IMR-90 (cell line): ENCODE results near the gene MAP6. TPM values are rescaled to one million over a fixed set of nuclear protein-coding genes. Genes with fewer than 3 reads are reported as not detected.

ENCODE experiments used
- ATAC-seq: fragments of 200-7000 bp; cut with Tn5 transposase; 2 replicates; pipeline ENCODE4 v1.9.1; 2020; ENCODE audit warnings: low read depth, mild to moderate bottlenecking, moderate library complexity
- BruUV-seq: library from RNA; stranded (reverse); fragments of 400-500 nt; replicated peaks from 2 replicates; lab custom pipeline; 2021; lab: Mats Ljungman, UMichigan
- CTCF ChIA-PET: fragments of 300-600 bp; formaldehyde crosslinking; extraction: SDS; loops from one replicate; lab custom pipeline; 2021; ENCODE audit warnings: antibody characterized with exemption; lab: Yijun Ruan, JAX
- POLR2A ChIA-PET: fragments of 300-600 bp; sonication (Branson Sonifier 250); formaldehyde crosslinking; loops from one replicate; lab custom pipeline; 2022; ENCODE audit warnings: antibody characterized with exemption; ENCODE audit not compliant: unreplicated experiment; lab: Charles Lee
- DNase-seq: peaks from one replicate; pipeline ENCODE4 v3.0.0; 2013
- H2AFZ ChIP-seq: replicated peaks from 2 replicates; pipeline ENCODE3; 2013; ENCODE audit warnings: low read length, mild to moderate bottlenecking; ENCODE audit not compliant: poor library complexity
- H2AK5ac ChIP-seq: 2 replicates; pipeline ENCODE4 v1.6.1; 2013; ENCODE audit warnings: low read depth, low read length, inconsistent platforms
- H2AK9ac ChIP-seq: replicated peaks from 2 replicates; pipeline ENCODE3; 2013; ENCODE audit warnings: mild to moderate bottlenecking, low read depth, low read length, moderate library complexity; ENCODE audit not compliant: poor library complexity
- H2BK120ac ChIP-seq: 2 replicates; pipeline ENCODE4 v1.6.1; 2013; ENCODE audit warnings: low read depth, low read length, inconsistent platforms
- H2BK15ac ChIP-seq: 3 replicates; pipeline ENCODE4 v1.6.1; 2013; ENCODE audit warnings: low read depth, low read length, inconsistent platforms
- H2BK20ac ChIP-seq: 2 replicates; pipeline ENCODE4 v1.6.1; 2013; ENCODE audit warnings: low read depth, mild to moderate bottlenecking, inconsistent platforms, low read length, moderate library complexity
- H2BK5ac ChIP-seq: 2 replicates; pipeline ENCODE4 v1.6.1; 2013; ENCODE audit warnings: mild to moderate bottlenecking, low read depth, low read length, inconsistent platforms; ENCODE audit not compliant: poor library complexity, severe bottlenecking
- H3K14ac ChIP-seq: replicated peaks from 2 replicates; pipeline ENCODE4 v1.6.1; 2013; ENCODE audit warnings: low read depth, low read length, inconsistent platforms
- H3K18ac ChIP-seq: 2 replicates; pipeline ENCODE4 v1.6.1; 2013; ENCODE audit warnings: low read depth, low read length, control low read depth
- H3K23ac ChIP-seq: 2 replicates; pipeline ENCODE4 v1.6.1; 2013; ENCODE audit warnings: low read depth, low read length, inconsistent platforms
- H3K27ac ChIP-seq: 2 replicates; pipeline ENCODE4 v1.5.1; 2013; ENCODE audit warnings: mild to moderate bottlenecking, control low read depth, low read length; ENCODE audit not compliant: insufficient read depth
- H3K27me3 ChIP-seq: 2 replicates; pipeline ENCODE4 v1.6.1; 2013; ENCODE audit warnings: low read length; ENCODE audit not compliant: control insufficient read depth, insufficient read depth
- H3K36me3 ChIP-seq: 2 replicates; pipeline ENCODE4 v1.6.1; 2013; ENCODE audit warnings: low read length, mixed read lengths; ENCODE audit not compliant: control insufficient read depth, insufficient read depth
- H3K4ac ChIP-seq: 2 replicates; pipeline ENCODE4 v1.6.1; 2013; ENCODE audit warnings: low read depth, low read length, inconsistent platforms
- H3K4me1 ChIP-seq: 2 replicates; pipeline ENCODE4 v1.6.1; 2013; ENCODE audit warnings: low read length, mixed read lengths; ENCODE audit not compliant: control insufficient read depth, insufficient read depth
- H3K4me2 ChIP-seq: 2 replicates; pipeline ENCODE4 v1.6.1; 2013; ENCODE audit warnings: low read depth, mild to moderate bottlenecking, control low read depth, low read length, moderate library complexity
- H3K4me3 ChIP-seq: 2 replicates; pipeline ENCODE4 v1.5.1; 2013; ENCODE audit warnings: low read depth, mild to moderate bottlenecking, control low read depth, low read length, moderate library complexity; ENCODE audit not compliant: insufficient read depth
- H3K56ac ChIP-seq: 2 replicates; pipeline ENCODE4 v1.6.1; 2013; ENCODE audit warnings: low read length, inconsistent platforms; ENCODE audit not compliant: insufficient read depth; ENCODE audit errors: extremely low read depth
- H3K79me1 ChIP-seq, 2 experiments: 2 replicates each; pipeline ENCODE4 v1.6.1; 2013; ENCODE audit warnings: low read length in 2 of 2, inconsistent platforms in 1 of 2, low read depth in 1 of 2
- H3K9ac ChIP-seq: 2 replicates; pipeline ENCODE4 v1.6.1; 2013; ENCODE audit warnings: low read depth, low read length, control low read depth
- H3K9me1 ChIP-seq: 2 replicates; pipeline ENCODE4 v1.6.1; 2013; ENCODE audit warnings: low read length, inconsistent platforms; ENCODE audit not compliant: insufficient read depth
- H3K9me3 ChIP-seq: 2 replicates; pipeline ENCODE4 v1.6.1; 2013; ENCODE audit warnings: low read length; ENCODE audit not compliant: control insufficient read depth, insufficient read depth
- H4K20me1 ChIP-seq: 2 replicates; pipeline ENCODE4 v1.6.1; 2013; ENCODE audit warnings: low read length, inconsistent platforms; ENCODE audit not compliant: insufficient read depth
- H4K5ac ChIP-seq: 2 replicates; pipeline ENCODE4 v1.6.1; 2013; ENCODE audit warnings: mild to moderate bottlenecking, low read depth, low read length, control low read depth
- H4K8ac ChIP-seq, 2 experiments: 2 replicates each; pipeline ENCODE4 v1.6.1; 2013; ENCODE audit warnings: low read depth in 2 of 2, low read length in 2 of 2, control low read depth in 1 of 2, inconsistent platforms in 1 of 2
- H4K91ac ChIP-seq: 2 replicates; pipeline ENCODE4 v1.6.1; 2013; ENCODE audit warnings: low read depth, low read length, inconsistent platforms; ENCODE audit not compliant: insufficient read depth
- CEBPB ChIP-seq: IDR thresholded peaks from 2 replicates; pipeline ENCODE4 v1.6.1; 2012; ENCODE audit warnings: low read depth, low read length, improper control_type of control experiment
- MAZ ChIP-seq: IDR thresholded peaks from 2 replicates; pipeline ENCODE4 v1.6.1; 2012; ENCODE audit warnings: low read depth, mild to moderate bottlenecking, low read length, improper control_type of control experiment, moderate library complexity, borderline replicate concordance
- WGBS, 2 experiments: methylation state at CpG; one replicate each; pipeline versions ENCODE4 v1.1.5 to v1.1.7; 2013; ENCODE audit warnings: missing lambda C conversion rate in 2 of 2; ENCODE audit not compliant: insufficient read length in 1 of 2; ENCODE audit errors: extremely low coverage in 2 of 2; 5-methylcytosine and 5-hydroxymethylcytosine counted together
- dilution Hi-C: fragments of 300-500 bp; cut with HindIII; formaldehyde crosslinking; loops from one replicate; pipeline ENCODE4 v1.14.3; 2018; ENCODE audit warnings: low sequenced_read_pairs; ENCODE audit not compliant: unreplicated experiment
- in situ Hi-C: fragments of 300-500 bp; cut with MboI; formaldehyde crosslinking; loops from 3 replicates; pipeline ENCODE4 v1.14.3; 2019; ENCODE audit warnings: low sequenced_read_pairs, inconsistent platforms, mixed read lengths
- intact Hi-C: fragments of 100-400 bp; cut with micrococcal nuclease; formaldehyde crosslinking; loops from 2 replicates; pipeline ENCODE4 v1.10.0; 2022
- polyA plus RNA-seq, 3 experiments: library from polyadenylated mRNA; depleted of rRNA; stranded (reverse); fragments of >200 nt; gene quantifications; 2 replicates each; pipeline ENCODE4 v1.2.3, GENCODE V29; 2012; ENCODE audit warnings: low replicate concordance in 1 of 3
- total RNA-seq: library from RNA; depleted of rRNA; stranded (reverse); fragments of >200 nt; gene quantifications from 2 replicates; pipeline ENCODE4 v1.2.3, GENCODE V29; 2012

The MAP6 gene
- total and polyA plus RNA-seq, 2 of the 4 experiments (the other 2 are of a cell fraction): 3.0 to 3.4 TPM

DNA sequence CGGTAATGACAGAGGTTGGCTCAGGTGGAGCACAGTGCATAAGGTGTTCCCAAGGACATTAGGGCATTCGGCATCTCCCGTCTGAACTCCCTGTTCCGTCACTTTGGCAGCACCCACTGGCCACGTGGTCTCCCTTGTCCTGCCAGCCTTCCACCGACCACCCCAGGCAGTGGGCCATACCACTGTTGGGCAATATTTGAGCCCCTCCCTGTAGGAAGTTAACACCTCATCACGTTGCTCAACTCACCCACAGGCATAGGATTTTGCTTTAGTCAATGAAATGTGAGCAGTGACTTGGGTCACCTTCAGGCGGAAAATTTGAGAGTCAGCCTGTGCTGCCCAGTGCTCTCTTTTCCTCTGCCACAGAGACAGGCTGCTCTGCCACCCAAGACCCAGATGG, 62.7 kb downstream of the MAP6 start:
- Histone ChIP-seq H3K9ac (no peak overlapping the region), H2BK5ac (no peak overlapping the region), H3K27me3 (peaks cover 5% of the 10 kb centered on the region; the same call in 1 of the 2 replicates), H3K23ac (no peak overlapping the region), H2AK9ac (no peak overlapping the region), H3K4me2 (no peak overlapping the region), H3K79me1 (no peaks in the 10 kb centered on the region), H3K56ac (no peak overlapping the region), H4K91ac (no peak overlapping the region), H3K4me3 (no peak overlapping the region), H3K18ac (no peak overlapping the region), H3K4me1 (peaks cover 15% of the 10 kb centered on the region), H3K9me3 (no peaks in the 10 kb centered on the region), H3K9me1 (peaks cover 17% of the 10 kb centered on the region), H3K36me3 (no peaks in the 10 kb centered on the region), H4K5ac (no peak overlapping the region), H2AK5ac (peak overlapping the region; percentile 58; the same call in 1 of the 2 replicates), H3K14ac (no peak overlapping the region), H4K20me1 (no peaks in the 10 kb centered on the region), H2BK15ac (no peak overlapping the region; the same call in 2 of the 3 replicates), H2AFZ (no peak overlapping the region), H4K8ac (no peak overlapping the region), H2BK20ac (no peak overlapping the region), H3K4ac (no peak overlapping the region), H2BK120ac (no peak overlapping the region), H3K27ac (no peak overlapping the region)
- dilution Hi-C loops: no loop called here
- intact Hi-C loops: no loop called here
- BruUV-seq: no TSS peak
- 95 to 100% methylated on average over 1 to 3 of the region's 8 CpGs for WGBS, 2 experiments
- TF ChIP-seq CEBPB (peak; percentile 24; the same call in 1 of the 2 replicates), MAZ (no peak)
- DNase-seq (no peak), ATAC-seq (no peak)
- ChIA-PET CTCF (no interaction called here), POLR2A (no interaction called here)
- in situ Hi-C loops: no loop called here
